ENCODE measurements around the gene TMEM201.

GRCh38 chr1:9542430-9542829, 46.3 kb upstream of the TMEM201 start:
- no peak for TF ChIP-seq CTCF (IDR thresholded peaks at IDR 0.05)
- no peak for TF ChIP-seq POLR2A (IDR thresholded peaks at IDR 0.05)
- TF ChIP-seq EP300 (IDR thresholded peaks at IDR 0.05) = no peak

All from ovary (tissue), 3 donors.